Activated CD4-positive, alpha-beta T cell treated with anti-CD3 and anti-CD28 coated beads, Interleukin-2, amount 10 ng/mL, durations not matched to agents 24 days and 14 days (primary cell): ENCODE results near the gene DPEP3. TPM values are rescaled to one million over a fixed set of nuclear protein-coding genes. Genes with fewer than 3 reads are reported as not detected.
A peak's percentile ranks its signal among the peaks of the same experiment; 100 is the strongest.
"Not testable (repeated sequence)": the region's sequence is repeated elsewhere in the genome, so short reads cannot be mapped to it uniquely, and the experiment has no call there.

Experiments used
- DNase-seq: peaks from one replicate; pipeline ENCODE4 v3.0.0; 2022
- H3K27ac Mint-ChIP-seq: one replicate; pipeline ENCODE4 v1.8.0; 2022; ENCODE audit warnings: mild to moderate bottlenecking, mixed read lengths
- H3K27me3 Mint-ChIP-seq: one replicate; pipeline ENCODE4 v1.8.0; 2022; ENCODE audit warnings: mixed read lengths
- H3K36me3 Mint-ChIP-seq: one replicate; pipeline ENCODE4 v1.8.0; 2022; ENCODE audit warnings: low read depth, mild to moderate bottlenecking, mixed read lengths
- H3K4me1 Mint-ChIP-seq: one replicate; pipeline ENCODE4 v1.8.0; 2021; ENCODE audit warnings: mixed read lengths
- H3K4me3 Mint-ChIP-seq: one replicate; pipeline ENCODE4 v1.8.0; 2022; ENCODE audit warnings: mild to moderate bottlenecking, moderate library complexity, mixed read lengths
- H3K9me3 Mint-ChIP-seq: one replicate; pipeline ENCODE4 v1.8.0; 2021; ENCODE audit warnings: mixed read lengths
- intact Hi-C: fragments of 100-400 bp; cut with micrococcal nuclease; formaldehyde crosslinking; loops from one replicate; pipeline ENCODE4 v1.15.1; 2023
- total RNA-seq: library from RNA; stranded (reverse); gene quantifications from 2 replicates; pipeline ENCODE4 v1.2.3, GENCODE V29; 2022

Gene DPEP3, protein sequence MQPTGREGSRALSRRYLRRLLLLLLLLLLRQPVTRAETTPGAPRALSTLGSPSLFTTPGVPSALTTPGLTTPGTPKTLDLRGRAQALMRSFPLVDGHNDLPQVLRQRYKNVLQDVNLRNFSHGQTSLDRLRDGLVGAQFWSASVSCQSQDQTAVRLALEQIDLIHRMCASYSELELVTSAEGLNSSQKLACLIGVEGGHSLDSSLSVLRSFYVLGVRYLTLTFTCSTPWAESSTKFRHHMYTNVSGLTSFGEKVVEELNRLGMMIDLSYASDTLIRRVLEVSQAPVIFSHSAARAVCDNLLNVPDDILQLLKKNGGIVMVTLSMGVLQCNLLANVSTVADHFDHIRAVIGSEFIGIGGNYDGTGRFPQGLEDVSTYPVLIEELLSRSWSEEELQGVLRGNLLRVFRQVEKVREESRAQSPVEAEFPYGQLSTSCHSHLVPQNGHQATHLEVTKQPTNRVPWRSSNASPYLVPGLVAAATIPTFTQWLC
- total RNA-seq, result not detected in 2 replicates

DNA sequence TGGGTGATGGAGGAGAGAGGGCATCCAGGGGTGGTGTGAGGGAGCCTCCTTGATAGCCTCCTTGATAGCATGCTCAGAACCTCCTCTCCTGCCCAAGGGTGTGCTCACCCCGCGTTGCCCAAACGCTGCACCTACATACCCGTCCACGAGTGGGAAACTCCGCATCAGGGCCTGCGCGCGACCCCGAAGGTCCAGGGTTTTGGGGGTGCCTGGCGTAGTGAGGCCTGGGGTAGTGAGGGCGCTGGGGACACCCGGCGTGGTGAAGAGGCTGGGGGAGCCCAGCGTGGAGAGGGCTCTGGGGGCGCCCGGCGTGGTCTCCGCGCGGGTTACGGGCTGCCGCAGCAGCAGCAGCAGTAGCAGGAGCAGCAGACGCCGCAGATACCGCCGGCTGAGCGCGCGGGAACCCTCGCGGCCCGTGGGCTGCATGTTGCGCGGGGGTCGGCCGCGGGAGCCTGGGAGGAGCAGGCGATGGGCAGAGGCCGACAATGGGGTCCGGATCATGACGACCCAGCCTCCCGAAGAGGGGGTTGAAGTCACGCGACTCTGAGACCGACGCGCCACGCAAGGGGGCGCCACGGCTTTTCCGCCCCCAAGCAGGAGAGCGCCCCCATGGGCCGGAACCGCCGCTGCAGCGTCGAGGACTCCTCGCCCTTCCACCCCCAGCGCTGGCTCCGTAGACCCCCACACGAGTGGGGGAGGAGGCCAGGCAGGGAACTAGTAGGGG, at the start of gene DPEP3:
Gene DPEP3, minus strand, starts transcription at position 545 of the 724 bp plus-strand sequence. Its CDS starts 119 bp downstream, at position 426.
- Mint-ChIP-seq H3K4me3 (no peak within 1 kb of the TSS), H3K36me3 (no peaks in the 10 kb centered on the region), H3K4me1 (peaks cover 13% of the 10 kb centered on the region), H3K27ac (no peak within 1 kb of the TSS), H3K27me3 (peaks cover 3% of the 10 kb centered on the region), H3K9me3 (no peaks in the 10 kb centered on the region)
- intact Hi-C loops, result no loop called here
- DNase-seq, result no peak

DNA sequence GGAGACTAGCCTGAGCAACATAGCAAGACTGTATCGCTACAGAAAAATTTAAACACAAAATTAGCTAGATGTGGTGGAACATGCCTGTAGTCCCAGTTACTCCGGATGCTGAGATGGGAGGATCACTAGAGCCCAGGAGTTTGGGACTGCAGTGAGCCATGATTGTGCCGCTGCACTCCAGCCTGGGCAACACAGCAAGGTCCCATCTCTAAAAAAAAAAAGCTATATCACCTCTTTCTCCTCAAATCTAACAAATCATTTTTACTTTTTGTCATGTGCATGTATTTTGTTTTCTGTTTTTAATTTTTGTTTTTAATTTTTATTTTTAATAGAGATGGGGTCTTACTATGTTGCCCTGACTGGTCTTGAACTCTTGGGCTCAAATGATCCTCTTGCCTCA, 48.7 kb upstream of the DPEP3 start:
- peaks cover 36% of the 10 kb centered on the region for H3K36me3 Mint-ChIP-seq
- no peaks in the 10 kb centered on the region for H3K9me3 Mint-ChIP-seq
- DNase-seq, result no peak
- intact Hi-C loops, result no loop called here
- H3K27me3 Mint-ChIP-seq, result no peaks in the 10 kb centered on the region
- H3K27ac Mint-ChIP-seq, result no peak overlapping the region
- peaks cover 20% of the 10 kb centered on the region for H3K4me1 Mint-ChIP-seq
- H3K4me3 Mint-ChIP-seq, result no peak overlapping the region

DNA sequence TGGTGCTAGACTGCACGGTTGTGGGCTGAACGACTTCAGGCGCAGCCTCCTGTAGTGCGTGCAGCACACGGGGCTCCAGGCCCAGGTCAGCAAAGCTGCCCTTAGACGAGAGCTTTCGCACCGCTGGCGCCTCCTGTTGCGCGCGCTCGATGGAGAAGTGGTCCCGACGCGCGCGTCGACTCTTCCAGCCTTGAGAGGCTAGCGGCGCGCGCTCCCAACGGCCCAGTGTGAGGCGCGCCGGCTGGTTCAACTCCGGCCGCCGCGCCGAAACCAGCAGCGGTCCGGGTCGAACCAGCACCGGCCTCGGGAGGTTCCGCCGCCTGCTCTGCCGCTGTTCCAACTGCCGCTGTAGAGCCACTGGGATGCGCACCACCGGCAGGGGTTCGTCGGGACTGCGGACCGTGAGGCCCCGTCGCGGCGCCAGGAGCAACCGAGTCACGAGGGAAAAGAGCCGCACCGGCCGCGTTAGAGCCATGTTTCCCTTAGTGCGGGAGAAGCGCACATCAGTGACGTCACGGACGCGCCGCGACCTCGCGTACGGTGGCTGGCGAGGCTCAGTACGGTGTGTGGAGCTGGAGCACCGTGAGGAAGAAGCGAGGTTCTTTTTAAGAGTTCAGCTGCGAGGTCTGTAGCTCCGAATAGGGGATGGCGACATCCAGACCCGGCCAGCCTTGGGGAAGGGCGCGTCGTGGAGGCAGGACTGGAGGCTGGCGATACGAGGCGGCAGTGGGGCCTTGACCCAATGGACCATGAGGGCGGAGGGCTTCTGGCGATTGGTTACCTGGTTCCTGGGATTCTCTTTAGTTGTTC, 42.6 kb upstream of the DPEP3 start, which contains the start of the genes DDX28 and DUS2:
Gene DDX28, minus strand, starts transcription at position 505 of the 810 bp plus-strand sequence. Its CDS starts 30 bp downstream, at position 475.
Gene DUS2, plus strand, starts transcription at position 557 of the 810 bp plus-strand sequence. CDS start 14,740 bp downstream, outside the sequence.
- Mint-ChIP-seq H3K27ac (peak within 1 kb of the TSS; percentile 96), H3K36me3 (peaks cover 36% of the 10 kb centered on the region), H3K4me1 (peaks cover 22% of the 10 kb centered on the region), H3K9me3 (no peaks in the 10 kb centered on the region), H3K27me3 (no peaks in the 10 kb centered on the region), H3K4me3 (peak within 1 kb of the TSS; percentile 95)
- intact Hi-C loops, result loop anchor here (2.0 to 5.0 kb wide), 3 partner anchors 30 to 86 kb away; partner anchors contain the start of genes PSMB10 and SLC12A4
- DNase-seq, result peak; percentile 99

DNA sequence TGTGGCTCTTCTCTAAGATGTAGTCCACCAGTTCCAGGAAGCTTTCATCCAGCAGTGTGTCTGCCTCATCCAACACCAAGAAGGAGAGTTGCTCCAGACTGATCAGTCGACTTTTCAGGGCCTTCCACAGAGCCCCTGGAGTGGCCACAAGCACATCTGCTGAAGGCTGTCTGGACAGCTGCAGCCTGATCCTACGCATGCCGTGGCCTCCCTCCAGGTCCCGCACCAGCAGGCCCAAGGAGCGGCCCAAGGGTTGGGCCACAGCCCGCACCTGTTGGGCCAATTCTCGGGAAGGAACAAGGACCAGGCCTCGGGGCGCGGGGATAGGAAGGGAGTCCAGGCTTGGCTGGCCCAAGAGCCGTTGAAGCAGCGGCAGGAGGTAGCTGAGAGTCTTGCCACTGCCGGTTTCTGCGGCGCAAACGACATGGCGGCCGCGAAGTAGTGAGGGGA, 42.0 kb upstream of the DPEP3 start:
- H3K9me3 Mint-ChIP-seq, result no peaks in the 10 kb centered on the region
- peak overlapping the region; percentile 95 for H3K4me3 Mint-ChIP-seq
- DNase-seq, result no peak
- H3K4me1 Mint-ChIP-seq, result peaks cover 21% of the 10 kb centered on the region
- H3K36me3 Mint-ChIP-seq, result peaks cover 29% of the 10 kb centered on the region
- H3K27me3 Mint-ChIP-seq, result no peaks in the 10 kb centered on the region
- peak overlapping the region; percentile 96 for H3K27ac Mint-ChIP-seq
- intact Hi-C loops, result loop anchor here (2.0 to 5.0 kb wide), 3 partner anchors 30 to 85 kb away; partner anchors contain the start of genes PSMB10 and SLC12A4

GRCh38 chr16:68021490-68021889, 41.2 kb upstream of the DPEP3 start:
- peak overlapping the region; percentile 96 for H3K27ac Mint-ChIP-seq
- no peaks in the 10 kb centered on the region for H3K27me3 Mint-ChIP-seq
- DNase-seq, result no peak

DNA sequence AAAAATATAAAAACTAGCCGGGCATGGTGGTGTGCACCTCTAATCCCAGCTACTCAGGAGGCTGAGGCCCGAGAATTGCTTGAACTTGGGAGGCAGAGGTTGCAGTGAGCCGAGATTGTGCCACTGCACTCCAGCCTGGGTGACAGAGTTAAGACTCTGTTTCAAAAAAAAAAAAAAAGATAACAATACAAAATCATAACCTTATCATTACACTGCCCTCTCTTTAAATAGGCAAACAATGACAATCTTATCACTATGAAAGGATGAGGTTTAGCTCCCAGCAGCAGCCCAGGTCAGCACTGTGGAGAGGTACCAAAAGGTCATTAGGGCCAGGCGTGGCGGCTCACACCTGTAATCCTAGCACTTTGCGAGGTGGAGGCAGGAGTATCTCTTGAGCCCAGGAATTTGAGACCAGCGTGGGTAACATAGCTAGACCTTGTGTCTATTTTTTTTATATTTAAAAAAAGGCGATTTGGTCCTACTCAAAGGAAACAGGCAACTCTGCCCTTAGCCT, 38.9 kb upstream of the DPEP3 start:
- Mint-ChIP-seq H3K27me3 (no peaks in the 10 kb centered on the region), H3K27ac (no peak overlapping the region), H3K36me3 (peaks cover 18% of the 10 kb centered on the region), H3K4me1 (peaks cover 18% of the 10 kb centered on the region), H3K4me3 (no peak overlapping the region), H3K9me3 (no peaks in the 10 kb centered on the region)
- DNase-seq, result no peak
- intact Hi-C loops, result no loop called here

More at GRCh38 chr16:68021490-68021889, 41.2 kb upstream of the DPEP3 start:
- intact Hi-C loops, result loop anchor here (5.0 kb wide), 1 partner anchor 84 kb away; the partner anchor contains the start of gene PSMB10
- peaks cover 23% of the 10 kb centered on the region for H3K36me3 Mint-ChIP-seq
- H3K9me3 Mint-ChIP-seq, result no peaks in the 10 kb centered on the region
- peak overlapping the region; percentile 95 for H3K4me3 Mint-ChIP-seq
- H3K4me1 Mint-ChIP-seq, result peaks cover 21% of the 10 kb centered on the region

DNA sequence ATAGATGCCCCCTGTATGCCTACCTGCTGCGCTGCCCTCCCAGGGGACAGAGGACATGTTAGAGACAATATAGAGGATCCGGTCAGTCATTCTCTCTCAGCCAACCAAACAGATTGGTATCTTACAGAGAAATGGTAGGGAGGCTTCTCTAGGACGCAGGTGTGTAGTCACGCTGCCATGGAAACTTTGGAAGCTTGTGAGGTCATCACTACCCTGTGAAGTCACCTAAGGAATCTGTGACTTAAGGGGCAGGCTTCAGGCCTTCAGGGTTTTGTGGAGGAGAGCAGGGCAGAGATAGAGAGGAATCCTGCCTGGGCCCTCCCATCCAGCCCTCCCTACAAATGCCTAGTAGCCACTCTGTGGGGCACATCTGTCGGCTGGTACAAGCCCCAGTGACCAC, 35.4 kb upstream of the DPEP3 start, which contains the start of gene DPEP2NB:
Gene DPEP2NB, minus strand, starts transcription at position 231 of the 400 bp plus-strand sequence. Its CDS starts 141 bp downstream, at position 90.
- Mint-ChIP-seq H3K9me3 (no peaks in the 10 kb centered on the region), H3K4me3 (no peak within 1 kb of the TSS), H3K27ac (no peak within 1 kb of the TSS), H3K4me1 (peaks cover 9% of the 10 kb centered on the region), H3K27me3 (no peaks in the 10 kb centered on the region), H3K36me3 (peaks cover 4% of the 10 kb centered on the region)
- intact Hi-C loops, result no loop called here
- DNase-seq, result no peak

GRCh38 chr16:68013440-68013839, 33.1 kb upstream of the DPEP3 start:
- Mint-ChIP-seq H3K27ac (no peak overlapping the region), H3K27me3 (no peaks in the 10 kb centered on the region), H3K9me3 (no peaks in the 10 kb centered on the region), H3K4me3 (no peak overlapping the region), H3K36me3 (no peaks in the 10 kb centered on the region), H3K4me1 (peaks cover 9% of the 10 kb centered on the region)
- DNase-seq, result no peak
- intact Hi-C loops, result no loop called here

GRCh38 chr16:68009872-68010271, 29.6 kb upstream of the DPEP3 start:
- H3K36me3 Mint-ChIP-seq, intact Hi-C loops, H3K27me3 Mint-ChIP-seq, H3K4me3 Mint-ChIP-seq, DNase-seq, H3K9me3 Mint-ChIP-seq: not testable (repeated sequence)
- peaks cover 21% of the 10 kb centered on the region for H3K4me1 Mint-ChIP-seq
- H3K27ac Mint-ChIP-seq, result peak overlapping the region; percentile 12

GRCh38 chr16:68009157-68009735, 28.9 kb upstream of the DPEP3 start:
- Mint-ChIP-seq H3K27me3 (no peaks in the 10 kb centered on the region), H3K4me1 (peaks cover 21% of the 10 kb centered on the region), H3K27ac (no peak overlapping the region), H3K36me3 (no peaks in the 10 kb centered on the region), H3K9me3 (no peaks in the 10 kb centered on the region), H3K4me3 (no peak overlapping the region)
- intact Hi-C loops, result no loop called here
- no peak for DNase-seq

GRCh38 chr16:68005786-68006286, 25.5 kb upstream of the DPEP3 start:
- peak overlapping the region; percentile 25 for H3K4me3 Mint-ChIP-seq
- no peaks in the 10 kb centered on the region for H3K36me3 Mint-ChIP-seq
- H3K27me3 Mint-ChIP-seq, result no peaks in the 10 kb centered on the region
- H3K4me1 Mint-ChIP-seq, result peaks cover 15% of the 10 kb centered on the region
- H3K27ac Mint-ChIP-seq, result peak overlapping the region; percentile 92
- intact Hi-C loops, result no loop called here
- H3K9me3 Mint-ChIP-seq, result no peaks in the 10 kb centered on the region
- peak; percentile 84 for DNase-seq

DNA sequence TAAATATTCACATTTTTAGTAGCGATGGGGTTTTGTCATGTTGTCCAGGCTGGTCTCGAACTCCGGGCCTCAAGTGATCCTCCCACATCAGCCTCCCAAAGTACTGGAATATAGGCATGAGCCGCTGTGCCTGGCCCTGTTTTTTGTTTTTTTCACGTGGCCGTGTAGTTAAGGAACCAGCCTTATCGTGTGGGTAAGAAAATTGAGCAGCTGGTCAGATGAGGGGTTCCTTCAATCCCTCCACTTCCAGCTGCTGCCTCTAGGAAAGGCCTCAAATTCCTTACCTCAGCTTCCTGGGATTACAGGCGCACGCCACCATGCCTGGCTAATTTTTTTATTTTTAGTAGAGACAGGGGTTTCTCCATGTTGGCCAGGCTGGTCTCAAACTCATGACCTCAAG, 24.9 kb upstream of the DPEP3 start:
- no peak for DNase-seq
- Mint-ChIP-seq H3K36me3 (no peaks in the 10 kb centered on the region), H3K4me1 (peaks cover 19% of the 10 kb centered on the region), H3K9me3 (no peaks in the 10 kb centered on the region), H3K27ac (peak overlapping the region; percentile 92), H3K4me3 (no peak overlapping the region), H3K27me3 (no peaks in the 10 kb centered on the region)
- intact Hi-C loops, result no loop called here
